ENCODE data around the gene PNMA8C.
"Not testable (repeated sequence)": the region's sequence is repeated elsewhere in the genome, so short reads cannot be mapped to it uniquely, and the experiment has no call there.

Gene PNMA8C

DNA sequence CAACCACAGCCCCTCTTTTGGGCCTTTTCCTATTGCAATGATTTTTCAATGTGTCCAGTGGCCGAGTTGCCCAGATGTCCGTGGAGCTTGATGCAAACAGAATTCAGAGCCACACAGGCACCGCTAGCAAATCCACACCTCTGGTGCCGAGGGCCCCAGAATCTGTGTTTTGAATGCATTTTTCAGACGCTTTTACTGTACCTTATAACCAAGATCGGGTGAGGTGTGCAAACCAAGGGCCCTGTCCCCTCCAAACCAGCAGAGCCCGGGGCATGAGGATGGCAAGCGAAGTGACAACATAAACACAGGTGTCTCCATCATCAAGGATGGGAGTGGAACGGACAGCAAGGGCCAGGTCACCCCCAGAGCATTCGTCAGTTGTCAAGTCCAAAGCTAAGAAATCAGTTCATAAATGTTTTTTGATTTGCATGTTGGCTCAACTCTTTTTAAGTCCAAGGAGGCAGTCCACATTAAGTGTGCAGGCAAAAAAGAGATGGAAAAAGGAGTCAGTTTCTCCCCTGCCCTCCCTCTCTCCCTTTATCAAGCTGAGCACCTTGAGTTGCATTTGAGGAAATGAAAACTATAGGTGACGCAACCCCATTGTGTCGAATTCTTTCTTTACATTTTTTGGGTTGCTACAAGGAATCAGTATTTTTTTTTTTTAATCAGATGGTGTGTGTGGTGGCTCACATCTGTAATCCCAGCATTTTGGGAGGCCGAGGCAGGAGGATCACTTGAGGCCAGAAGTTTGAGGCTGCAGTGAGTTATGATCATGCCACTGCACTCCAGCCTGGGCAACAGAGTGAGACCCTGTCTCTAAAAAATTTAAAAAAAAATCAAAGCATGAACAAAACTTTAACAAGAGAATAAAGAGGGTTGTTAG, 18.3 kb downstream of the PNMA8C start:
- no peak for DNase-seq

DNA sequence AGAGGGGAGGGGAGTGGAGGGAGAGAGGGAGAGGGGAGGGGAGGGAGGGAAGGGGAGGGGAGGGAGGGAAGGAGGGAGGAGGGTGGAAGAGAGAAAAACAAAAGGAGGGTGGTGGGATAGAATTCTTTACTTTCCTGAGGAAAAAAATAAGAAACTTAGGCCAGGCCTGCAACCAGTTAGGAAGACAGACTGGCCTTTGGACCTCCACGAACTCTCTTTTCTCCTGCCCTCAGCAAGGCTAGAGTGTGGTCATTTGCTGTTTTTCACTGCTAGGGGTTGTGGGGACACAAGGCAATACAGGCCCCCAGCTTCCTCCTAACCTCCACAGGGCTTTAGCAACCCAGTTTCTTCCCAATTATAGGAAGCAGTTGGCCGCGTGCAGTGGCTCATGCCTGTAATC, 19.5 kb downstream of the PNMA8C start:
- DNase-seq = no peak

DNA sequence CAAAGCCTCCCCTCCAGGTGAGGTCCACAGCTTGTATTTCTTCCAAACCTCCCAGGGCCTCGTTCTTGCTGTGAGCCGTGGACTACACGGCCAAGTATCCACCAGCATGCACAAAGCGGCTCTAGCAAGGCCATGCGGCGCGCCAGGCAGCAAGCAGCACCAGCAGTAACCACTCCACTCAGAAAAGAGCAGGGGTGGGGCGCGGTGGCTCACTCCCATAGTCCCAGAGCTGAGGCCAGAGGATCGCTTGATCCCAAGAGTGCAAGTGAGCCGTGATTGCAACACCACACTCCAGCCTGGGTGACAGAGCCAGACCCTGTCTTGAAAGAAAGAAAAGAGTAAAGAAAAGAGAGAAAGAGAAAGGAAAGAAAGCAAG, 20.1 kb downstream of the PNMA8C start:
- no peak for DNase-seq

DNA sequence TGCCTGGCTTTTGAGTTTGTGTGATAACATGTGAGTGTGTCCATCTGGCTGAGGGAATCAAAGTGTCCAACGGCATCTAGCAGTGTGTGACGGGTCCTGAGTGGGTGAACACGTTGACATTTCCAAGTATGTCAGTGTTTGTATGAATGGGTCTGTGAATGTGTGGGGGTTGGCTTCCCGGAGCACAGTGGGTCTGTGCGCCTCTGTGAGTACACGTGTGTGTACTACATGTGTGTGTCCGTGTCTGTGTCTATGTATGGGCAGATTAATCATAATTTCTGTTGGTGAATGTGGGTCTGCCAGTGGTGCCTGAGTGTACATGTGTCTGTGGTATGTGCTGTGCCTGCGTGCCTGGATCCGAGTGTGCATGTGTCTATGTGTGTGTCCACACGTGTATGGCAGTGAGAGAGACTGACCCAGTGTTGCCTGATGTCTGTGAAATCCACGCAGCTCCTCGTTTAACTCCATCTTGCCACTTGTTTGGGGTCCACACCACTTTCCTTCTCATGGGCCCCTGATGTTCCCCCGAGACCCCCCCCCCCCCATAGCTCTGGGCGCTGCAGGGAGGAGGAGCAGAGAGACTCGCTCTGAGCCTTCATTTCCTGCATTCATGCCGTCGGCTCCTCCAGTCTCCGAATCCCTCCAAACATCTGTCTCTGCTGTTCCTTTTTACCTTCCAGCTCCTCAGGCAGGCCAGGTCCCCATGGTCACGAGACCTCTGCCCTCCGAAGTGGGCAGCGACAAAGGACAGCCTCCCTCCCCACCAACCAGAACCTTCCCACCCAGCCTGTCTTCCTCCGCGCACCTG, 20.7 kb downstream of the PNMA8C start:
- DNase-seq = no peak

DNA sequence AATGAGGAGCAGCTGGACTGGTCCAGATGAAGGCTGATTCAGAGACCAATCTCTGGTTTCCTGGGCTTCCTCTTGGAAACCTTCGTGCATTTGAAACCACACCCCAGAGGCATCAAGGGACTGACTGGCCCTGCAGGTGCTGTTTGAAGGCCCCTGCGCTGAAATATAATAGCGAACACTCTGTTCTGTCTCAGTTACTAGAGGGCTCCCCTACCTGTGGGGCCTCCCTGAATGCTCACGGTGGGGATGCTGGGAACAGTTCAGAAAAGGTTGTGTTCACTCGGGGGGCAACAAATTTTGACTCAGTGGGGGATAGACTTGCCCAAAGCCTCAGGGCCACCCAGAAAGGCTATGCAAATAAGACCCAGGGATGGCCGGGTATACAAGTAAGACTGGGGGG, 21.8 kb downstream of the PNMA8C start:
- DNase-seq = no peak

DNA sequence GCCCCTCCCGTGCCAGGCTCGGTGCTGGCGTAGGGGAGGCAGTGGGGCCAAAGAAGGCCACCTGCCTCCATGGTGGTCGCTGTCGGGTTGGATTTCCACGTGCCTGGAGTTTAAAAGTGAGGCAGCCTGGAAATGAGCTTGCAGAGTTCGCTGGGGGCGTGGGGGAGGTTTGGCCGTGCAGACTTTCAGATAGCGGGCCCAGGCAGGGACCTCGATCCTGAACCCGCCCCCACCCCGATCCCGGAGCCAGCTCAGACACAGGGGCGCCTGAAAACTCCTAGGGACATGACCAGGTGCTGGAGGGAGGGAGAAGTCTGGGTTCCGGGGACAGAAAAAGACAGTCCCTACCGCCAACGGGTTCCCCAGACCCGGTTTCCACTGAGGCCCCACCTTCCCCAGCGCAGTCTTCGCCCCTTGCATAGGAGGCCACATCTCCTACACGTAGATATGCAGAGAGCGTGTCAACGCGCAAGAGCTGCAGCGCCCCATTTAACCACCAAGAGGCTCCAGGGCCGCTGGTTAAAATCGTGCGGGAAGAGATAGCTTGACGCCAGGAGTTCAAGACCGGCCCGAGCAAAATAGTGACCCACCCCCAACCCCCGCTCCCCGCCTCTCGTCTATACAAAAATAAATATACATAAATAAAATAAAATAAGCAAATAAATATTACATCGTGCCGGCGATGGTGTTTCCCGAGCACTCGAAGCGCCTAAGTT, 23.8 kb downstream of the PNMA8C start:
- no peak for DNase-seq

DNA sequence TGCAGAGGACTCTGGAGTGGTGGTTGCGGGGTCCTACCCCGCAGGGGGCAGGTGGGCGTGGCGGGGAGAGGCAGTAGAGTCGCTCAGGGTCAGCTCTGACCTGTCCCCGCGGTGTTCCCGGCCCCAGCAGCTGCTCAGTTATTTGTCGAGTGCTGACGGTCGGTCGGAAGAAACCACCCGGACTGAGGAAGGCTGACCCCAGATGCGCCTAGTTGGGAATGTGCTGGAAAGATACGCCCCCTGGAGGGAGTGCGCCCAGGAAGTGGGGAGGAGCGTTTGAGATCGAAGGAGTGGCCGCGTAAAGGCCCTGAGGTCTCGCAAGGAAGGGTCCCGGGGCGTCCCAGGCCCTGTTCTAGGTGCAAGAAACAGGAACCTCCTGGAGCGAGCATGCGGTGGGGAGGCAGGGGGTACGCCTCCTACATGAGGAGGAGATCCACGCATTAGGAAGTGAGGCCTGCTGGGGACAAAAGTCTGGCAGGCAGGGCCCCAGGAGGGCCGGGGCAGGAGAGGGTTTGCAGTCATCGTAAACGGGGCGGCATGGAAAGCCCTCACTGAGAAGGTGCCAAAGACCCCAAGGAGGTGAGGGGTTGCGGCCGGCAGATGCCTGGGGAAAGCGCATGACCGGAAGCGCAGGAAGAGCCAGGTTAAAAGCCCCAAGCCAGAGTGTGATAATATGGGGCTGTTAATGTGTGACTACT, 24.5 kb downstream of the PNMA8C start:
- DNase-seq = no peak

DNA sequence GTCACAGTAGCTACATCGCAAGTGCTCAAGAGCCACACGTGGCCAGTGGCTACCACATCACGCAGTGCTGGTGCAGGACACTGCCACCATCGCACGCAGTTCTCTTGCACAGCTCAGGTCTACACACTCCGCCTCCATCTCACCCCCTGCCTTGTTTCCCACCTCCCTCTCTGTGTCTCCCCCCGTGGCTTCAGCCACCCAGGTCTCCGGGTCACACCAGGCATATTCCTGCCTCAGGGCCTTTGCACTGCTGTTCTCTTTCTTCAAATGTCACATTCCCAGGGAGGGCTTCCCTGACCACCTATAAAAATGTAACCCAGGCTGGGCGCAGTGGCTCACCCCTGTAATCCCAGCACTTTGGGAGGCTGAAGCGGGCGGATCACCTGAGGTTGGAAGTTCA, 26.0 kb downstream of the PNMA8C start:
- no peak for DNase-seq

DNA sequence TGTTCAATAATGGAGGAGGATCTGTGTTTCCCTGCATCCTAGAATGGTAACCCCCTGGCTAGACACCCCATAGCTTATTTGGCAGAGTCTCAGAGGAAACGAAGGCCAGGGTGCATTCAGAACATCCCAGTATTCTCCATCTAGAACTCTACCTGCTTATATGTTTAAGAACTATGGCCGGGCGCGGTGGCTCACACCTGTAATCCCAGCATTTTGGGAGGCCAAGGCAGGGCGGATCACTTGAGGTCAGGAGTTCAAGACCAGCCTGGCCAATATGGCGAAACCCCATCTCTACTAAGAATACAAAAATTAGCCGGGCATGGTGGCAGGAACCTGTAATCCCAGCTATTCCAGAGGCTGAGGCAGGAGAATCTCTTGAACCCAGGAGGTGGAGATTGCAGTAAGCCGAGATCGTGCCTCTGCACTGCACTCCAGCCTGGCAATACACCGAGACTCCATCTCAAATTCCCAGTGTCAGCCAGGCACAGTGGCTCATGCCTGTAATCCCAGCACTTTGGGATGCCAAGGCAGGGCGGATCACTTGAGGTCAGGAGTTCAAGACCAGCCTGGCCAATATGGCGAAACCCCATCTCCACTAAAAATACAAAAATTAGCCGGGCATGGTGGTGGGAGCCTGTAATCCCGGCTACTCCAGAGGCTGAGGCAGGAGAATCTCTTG, 30.8 kb downstream of the PNMA8C start:
- DNase-seq = not testable (repeated sequence)

DNA sequence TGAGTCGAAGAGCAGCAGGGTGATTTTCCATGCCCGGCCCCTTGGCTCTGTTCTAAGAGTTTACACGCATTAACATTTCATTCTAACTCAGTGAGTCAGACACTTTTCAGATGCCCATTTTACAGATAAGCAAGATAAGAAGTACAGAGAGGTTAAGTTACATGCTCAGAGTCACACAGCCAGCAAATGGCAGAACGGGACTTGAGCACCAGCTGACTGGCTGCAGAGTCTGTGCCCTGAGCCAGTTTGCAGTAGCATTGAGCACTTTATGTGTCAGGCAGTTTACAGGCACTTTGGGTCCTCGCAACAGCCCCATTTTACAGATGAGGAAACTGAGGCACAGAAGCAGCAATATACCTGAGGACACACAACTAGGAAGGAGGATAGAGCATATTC, 34.3 kb downstream of the PNMA8C start:
- no peak for DNase-seq

DNA sequence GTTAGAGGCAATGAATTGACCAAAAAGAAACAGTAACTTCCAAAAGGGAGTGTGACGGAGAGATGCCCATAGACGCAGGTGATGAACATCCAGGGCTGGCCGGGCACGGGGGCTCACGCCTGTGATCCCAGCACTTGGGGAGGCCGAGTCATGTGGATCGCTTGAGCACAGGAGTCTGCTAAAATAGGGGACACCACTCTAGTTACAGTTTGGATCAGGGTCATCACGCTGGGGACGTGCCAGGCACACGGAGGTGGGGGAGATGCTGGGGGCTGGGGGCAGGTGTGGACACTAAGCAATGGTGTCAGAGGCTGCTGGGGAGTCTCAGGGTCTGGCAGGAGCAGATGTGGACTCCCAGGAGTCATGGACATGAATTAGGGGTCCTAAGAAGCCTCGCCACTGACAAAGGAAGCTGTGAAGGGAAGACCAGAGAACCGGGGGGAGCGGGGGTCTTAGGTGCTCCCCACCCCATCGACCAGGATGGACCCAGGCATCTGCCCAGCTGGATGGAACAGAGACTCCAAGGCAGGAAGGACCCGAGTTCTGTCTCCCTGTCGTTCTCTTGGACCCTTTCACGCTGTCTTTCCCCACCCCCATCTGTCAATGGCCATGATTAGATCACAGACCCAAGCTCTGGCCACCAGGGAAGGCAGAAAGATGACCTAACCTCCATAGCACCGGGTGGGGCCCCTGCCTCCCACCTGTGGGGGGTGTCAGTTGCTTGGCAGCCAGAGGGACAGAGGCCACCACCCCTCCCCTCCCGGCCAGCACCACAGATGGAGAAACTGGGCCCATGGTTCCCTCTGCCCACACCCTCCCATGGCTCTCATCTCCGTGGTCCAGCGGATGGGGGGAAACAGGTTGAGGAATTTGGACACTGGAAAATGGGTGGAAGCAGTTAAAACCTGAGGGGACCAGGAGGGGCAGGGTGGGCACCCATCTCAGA, 35.0 kb downstream of the PNMA8C start:
- DNase-seq = no peak

DNA sequence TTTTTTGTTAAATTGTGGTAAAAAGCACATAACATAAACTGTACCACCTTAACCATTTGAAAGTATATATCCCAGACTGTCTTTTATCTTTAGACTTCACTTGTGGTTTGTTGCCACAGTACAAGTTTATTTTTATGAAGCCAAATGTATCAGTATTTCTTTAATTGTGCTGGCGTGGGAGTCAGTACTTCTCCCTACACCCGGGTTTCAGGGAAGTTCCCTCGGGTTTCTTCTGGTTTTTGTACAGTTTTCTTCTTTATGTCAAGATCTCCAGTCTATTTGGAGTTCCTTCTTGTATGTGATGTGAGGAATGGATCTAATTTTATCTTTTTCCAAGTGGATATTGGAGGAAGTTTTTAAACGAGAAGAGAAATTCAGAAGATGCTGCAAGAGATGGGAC, 35.9 kb downstream of the PNMA8C start:
- DNase-seq = no peak

DNA sequence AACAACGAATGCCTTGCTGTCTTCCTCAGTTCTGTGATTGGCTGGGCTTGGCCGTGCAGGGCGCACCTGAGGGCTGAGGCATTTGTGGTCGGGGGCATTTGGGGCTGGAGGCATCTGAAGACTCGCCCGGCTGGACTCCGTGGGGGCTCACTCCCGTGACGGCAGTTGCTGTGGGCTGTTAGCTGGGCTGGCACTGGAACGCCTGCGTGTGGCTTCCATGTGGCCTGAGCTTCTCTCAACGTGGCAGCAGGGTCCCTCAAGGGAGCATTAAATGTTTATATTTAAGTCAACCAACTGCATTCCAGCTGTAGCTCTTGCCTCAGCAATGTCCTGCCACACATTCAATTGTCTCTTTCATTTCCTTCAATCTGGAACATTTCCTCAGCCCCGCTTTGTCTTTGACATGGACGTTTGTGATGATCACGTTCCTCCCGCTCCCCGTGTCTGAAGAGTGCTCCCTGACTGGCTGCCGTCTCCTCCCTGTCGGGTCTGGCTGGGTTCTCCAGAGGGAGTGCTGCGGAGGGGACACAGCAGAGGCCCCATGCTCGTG, 36.4 kb downstream of the PNMA8C start:
- no peak for DNase-seq

DNA sequence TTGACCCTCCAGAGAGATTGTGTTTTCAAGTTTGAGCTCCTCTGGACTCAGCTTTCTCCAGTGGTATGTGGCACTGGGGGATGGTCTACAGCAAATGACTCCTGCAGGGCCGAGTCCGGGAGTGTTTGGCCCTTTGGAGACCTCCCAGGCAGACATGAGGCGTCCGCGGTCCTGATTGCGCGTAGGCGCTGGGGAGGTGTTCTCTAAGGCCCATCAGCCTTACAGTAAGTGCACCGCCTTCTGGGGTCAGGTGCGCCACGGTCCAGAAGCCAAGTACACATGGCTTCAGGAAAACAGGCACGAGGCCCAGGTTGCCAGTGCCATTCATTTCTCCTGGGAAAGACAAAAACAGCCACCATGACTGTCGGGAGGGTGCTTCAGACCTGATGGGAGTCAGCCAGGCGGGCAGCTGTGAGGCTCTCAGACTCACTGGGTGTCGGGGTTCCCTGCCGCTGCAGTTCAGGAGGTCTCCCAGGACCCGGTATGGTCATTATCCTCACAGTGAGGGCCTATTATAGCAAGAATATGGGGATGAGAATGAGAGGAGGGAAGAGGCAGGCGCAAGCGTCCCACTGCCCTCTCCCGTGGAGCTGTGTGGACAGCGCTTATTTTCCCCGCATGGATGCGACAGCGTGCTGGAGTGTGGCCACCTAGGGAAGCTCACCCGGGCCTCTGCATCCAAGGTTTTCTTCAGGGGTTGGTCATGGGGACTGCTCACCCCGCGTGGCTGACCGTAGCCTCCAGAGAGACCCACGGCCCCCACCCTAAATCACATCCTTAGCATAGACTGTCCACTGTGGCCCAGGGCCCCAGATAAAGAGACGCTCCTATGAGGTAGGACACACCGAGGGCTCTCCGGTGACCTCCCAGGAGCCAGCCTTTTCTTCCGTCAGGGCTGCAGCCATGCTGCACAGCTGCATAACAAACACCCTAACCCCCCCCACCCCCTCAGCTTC, 37.2 kb downstream of the PNMA8C start:
- no peak for DNase-seq

DNA sequence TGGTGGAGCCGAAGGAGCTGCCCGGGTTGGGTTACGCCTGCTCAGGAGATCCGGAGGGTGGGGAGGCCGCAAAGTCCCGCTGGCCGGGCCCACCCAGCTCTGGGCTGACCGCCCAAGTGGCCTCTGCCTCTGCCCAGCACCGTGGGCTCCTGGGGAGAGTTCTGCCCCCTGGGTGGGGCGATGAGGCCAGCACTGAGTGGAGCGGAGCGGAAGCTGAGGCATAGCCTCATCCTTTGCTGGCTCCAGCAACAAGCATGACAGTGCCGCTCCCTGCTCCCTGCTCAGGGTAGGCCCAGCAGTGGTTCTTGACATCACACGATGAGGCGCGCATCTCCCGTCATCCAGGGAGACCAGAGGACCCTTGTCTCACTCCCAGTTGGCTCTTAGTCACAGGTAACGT, 37.9 kb downstream of the PNMA8C start:
- DNase-seq = no peak

DNA sequence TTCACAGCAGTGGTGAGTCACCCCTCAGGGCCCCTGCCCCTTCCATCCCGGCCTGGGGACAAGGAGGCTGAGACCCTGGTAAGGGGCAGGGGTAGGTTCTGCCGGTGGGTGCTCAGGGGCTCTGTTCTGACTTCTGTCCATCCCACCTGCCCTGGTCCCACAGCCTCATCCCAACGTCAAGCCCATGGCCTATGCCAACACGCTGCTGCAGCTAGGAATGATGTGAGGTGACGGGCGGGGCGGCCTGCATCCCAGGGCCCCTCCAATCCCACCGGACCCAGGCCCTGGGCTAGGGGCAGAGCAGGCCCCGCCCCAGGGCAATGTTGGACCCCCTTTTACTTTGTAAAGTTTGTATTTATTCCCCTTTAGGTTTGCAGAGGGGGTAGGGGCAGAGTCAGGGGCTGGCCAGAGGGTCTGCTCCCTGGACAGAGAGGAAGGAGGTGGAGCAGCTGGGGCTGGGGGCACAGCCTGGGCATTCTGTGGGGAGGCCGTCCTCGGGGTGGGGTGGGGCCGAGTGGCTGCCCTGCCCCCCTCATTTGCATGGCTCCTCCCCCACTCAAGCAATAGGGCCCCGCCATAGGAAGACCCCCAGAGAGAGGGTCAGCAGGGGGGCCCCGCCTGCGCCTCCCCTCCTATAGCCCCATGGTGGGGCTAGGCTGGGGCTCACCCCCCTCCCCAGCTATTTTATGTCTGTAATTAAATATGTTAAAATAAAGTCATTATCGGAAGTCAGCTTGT, 38.4 kb downstream of the PNMA8C start:
- no peak for DNase-seq

DNA sequence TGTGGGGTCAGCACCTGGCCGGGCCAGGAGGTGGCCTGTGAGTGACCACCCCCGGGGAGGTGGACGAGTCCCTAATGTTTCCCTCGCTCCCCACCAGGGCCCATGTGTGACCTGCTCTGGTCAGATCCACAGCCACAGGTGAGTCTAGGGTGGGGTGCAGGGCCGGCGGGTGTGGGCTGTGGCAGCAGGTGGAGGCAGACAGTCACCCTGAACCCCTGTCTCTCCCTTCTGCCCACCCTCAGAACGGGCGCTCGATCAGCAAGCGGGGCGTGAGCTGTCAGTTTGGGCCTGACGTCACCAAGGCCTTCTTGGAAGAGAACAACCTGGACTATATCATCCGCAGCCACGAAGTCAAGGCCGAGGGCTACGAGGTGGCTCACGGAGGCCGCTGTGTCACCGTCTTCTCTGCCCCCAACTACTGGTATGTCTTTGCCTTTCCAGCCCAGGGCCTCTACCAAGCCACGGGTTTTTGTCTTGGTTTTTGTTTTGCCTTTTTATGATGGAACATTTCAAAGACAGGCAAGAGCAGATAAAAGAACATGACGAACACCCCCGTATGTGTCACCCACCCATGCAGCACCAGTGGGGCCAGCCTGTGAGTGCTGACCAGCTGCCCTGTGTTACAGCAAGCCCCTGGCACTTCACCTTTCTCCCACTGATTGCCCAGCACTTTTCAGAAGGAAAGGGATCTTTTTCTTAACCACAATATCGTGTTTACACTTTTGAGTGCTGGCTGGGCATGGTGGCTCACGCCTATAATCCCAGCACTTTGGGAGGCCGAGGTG, 40.2 kb downstream of the PNMA8C start:
- DNase-seq = no peak

DNA sequence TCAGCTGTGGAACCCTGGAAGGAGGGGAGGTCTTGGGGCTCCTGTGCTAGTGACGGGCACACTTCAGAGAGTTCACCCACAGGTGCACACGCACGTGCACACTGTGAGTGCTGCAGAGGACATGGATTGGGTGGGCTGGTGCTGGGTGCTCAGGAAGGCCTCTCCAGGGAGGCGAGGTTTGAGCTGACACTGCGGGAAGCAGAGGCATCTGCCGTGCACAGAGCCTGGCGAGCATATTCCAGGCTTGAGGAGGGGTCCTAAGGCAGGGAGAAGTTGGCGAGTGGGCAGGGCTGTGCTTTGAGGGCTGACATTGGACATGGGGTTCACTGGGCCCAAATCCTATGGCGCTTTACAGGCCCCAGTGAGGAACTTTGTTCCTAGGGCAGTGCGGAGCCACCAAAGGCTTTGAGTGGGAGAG, 41.0 kb downstream of the PNMA8C start:
- no peak for DNase-seq

Data from CD4-positive, alpha-beta T cell treated with Interferon gamma for 1 hour (primary cell).